Embryonic facial prominence (tissue), 1 donor: ENCODE results near the gene SAT1.

Source experiments
- DNase-seq: peaks from one replicate; pipeline ENCODE4 v3.0.0-alpha.2; 2016; ENCODE audit errors: extremely low spot score

The SAT1 gene

GRCh38 chrX:23810279-23810678 is 27.3 kb downstream of the SAT1 start:
- DNase-seq: no peak

GRCh38 chrX:23811108-23811651 is 28.2 kb downstream of the SAT1 start:
- DNase-seq: no peak

- DNase-seq: no peak
Observed at GRCh38 chrX:23811656-23812055, 28.7 kb downstream of the SAT1 start.

- no peak for DNase-seq
Observed at GRCh38 chrX:23813808-23814207, 30.8 kb downstream of the SAT1 start.

GRCh38 chrX:23815376-23815775 is 32.4 kb downstream of the SAT1 start:
- no peak for DNase-seq

- no peak for DNase-seq
Observed at GRCh38 chrX:23816179-23816578, 33.2 kb downstream of the SAT1 start.

GRCh38 chrX:23817979-23818336 is 35.0 kb downstream of the SAT1 start:
- DNase-seq: no peak

GRCh38 chrX:23819385-23820234 is 36.6 kb downstream of the SAT1 start:
- DNase-seq: no peak

- no peak for DNase-seq
Observed at GRCh38 chrX:23820235-23820782, 37.3 kb downstream of the SAT1 start.

GRCh38 chrX:23821847-23822246 is 38.9 kb downstream of the SAT1 start:
- DNase-seq: no peak

- no peak for DNase-seq
Observed at GRCh38 chrX:23822397-23822796, 39.4 kb downstream of the SAT1 start.

- no peak for DNase-seq
Observed at GRCh38 chrX:23822841-23823240, 39.9 kb downstream of the SAT1 start.

- no peak for DNase-seq
Observed at GRCh38 chrX:23825675-23826074, 42.7 kb downstream of the SAT1 start.

GRCh38 chrX:23826216-23826615 is 43.2 kb downstream of the SAT1 start:
- no peak for DNase-seq

GRCh38 chrX:23826653-23827052 is 43.7 kb downstream of the SAT1 start:
- DNase-seq: no peak

GRCh38 chrX:23828881-23829280 is 45.9 kb downstream of the SAT1 start:
- DNase-seq: no peak

- DNase-seq: no peak
Observed at GRCh38 chrX:23832721-23833120, 49.7 kb downstream of the SAT1 start.
